Dendritic cell treated with granulocyte-macrophage colony-stimulating factor and Interleukin-4, amounts not matched to agents 40 ng/mL and 50 ng/mL, for 4 days (primary cell): ENCODE results near the gene CALHM3.

ENCODE experiments used
- H3K27ac Mint-ChIP-seq: one replicate; pipeline ENCODE4 v1.8.0; 2022; ENCODE audit warnings: mild to moderate bottlenecking, mixed read lengths
- H3K27me3 Mint-ChIP-seq: one replicate; pipeline ENCODE4 v1.8.0; 2022; ENCODE audit warnings: mild to moderate bottlenecking, mixed read lengths
- H3K36me3 Mint-ChIP-seq: one replicate; pipeline ENCODE4 v1.8.0; 2022; ENCODE audit warnings: low read depth, mixed read lengths
- H3K4me1 Mint-ChIP-seq: one replicate; pipeline ENCODE4 v1.8.0; 2022; ENCODE audit warnings: low read depth, mixed read lengths
- H3K4me3 Mint-ChIP-seq: one replicate; pipeline ENCODE4 v1.8.0; 2022; ENCODE audit warnings: mild to moderate bottlenecking, moderate library complexity, mixed read lengths
- H3K9me3 Mint-ChIP-seq: one replicate; pipeline ENCODE4 v1.8.0; 2022; ENCODE audit warnings: mixed read lengths
- intact Hi-C: fragments of 100-400 bp; cut with micrococcal nuclease; formaldehyde crosslinking; loops from one replicate; pipeline ENCODE4 v1.15.0; 2022

CALHM3 gene

DNA sequence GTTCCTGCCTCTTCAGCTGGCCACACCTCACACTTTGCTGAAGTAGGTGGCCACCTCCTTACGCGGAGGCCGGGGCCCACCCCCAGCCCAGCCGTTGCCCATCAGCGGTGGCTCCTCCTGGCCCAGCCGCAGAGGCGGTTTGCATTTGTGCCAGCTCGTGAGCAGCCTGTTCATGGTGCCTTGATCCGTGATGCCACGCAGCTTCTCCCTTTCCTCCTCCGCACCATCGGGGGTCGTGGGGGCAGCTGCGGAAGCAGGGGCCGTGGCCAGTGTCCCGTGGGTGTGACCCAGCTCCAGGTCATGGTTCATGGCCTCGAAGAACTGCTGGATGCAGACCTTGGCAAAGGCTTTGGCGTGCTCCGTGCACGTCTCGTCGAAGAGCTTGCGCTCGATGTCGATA lies 23.8 kb downstream of the CALHM3 start:
- Mint-ChIP-seq H3K4me1 (peaks cover 51% of the 10 kb centered on the region), H3K27me3 (no peaks in the 10 kb centered on the region), H3K36me3 (peaks cover 19% of the 10 kb centered on the region), H3K27ac (no peak overlapping the region), H3K4me3 (no peak overlapping the region), H3K9me3 (no peaks in the 10 kb centered on the region)
- intact Hi-C loops = no loop called here

DNA sequence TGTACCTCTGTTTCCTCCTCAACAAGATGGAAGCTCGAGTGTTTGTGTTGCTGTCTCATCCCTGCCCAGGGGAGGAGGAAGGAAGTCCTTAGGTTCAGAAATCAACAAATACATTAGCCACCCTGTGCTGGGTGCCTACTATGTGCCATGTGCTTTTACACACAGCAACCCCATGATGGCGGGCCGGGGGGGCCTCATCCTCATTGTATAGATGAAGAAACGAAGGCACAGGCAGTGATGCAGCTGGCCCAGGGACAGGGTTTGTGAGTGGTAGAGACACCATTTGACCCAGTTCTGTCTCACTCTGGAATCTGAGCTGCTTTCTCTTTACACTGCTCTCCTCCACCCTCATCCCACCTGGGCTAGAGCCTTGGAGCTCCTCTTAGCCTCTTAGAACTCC lies 25.0 kb downstream of the CALHM3 start:
- Mint-ChIP-seq H3K27me3 (no peaks in the 10 kb centered on the region), H3K4me3 (no peak overlapping the region), H3K27ac (no peak overlapping the region), H3K4me1 (peaks cover 53% of the 10 kb centered on the region), H3K9me3 (no peaks in the 10 kb centered on the region), H3K36me3 (peaks cover 31% of the 10 kb centered on the region)
- intact Hi-C loops = no loop called here

DNA sequence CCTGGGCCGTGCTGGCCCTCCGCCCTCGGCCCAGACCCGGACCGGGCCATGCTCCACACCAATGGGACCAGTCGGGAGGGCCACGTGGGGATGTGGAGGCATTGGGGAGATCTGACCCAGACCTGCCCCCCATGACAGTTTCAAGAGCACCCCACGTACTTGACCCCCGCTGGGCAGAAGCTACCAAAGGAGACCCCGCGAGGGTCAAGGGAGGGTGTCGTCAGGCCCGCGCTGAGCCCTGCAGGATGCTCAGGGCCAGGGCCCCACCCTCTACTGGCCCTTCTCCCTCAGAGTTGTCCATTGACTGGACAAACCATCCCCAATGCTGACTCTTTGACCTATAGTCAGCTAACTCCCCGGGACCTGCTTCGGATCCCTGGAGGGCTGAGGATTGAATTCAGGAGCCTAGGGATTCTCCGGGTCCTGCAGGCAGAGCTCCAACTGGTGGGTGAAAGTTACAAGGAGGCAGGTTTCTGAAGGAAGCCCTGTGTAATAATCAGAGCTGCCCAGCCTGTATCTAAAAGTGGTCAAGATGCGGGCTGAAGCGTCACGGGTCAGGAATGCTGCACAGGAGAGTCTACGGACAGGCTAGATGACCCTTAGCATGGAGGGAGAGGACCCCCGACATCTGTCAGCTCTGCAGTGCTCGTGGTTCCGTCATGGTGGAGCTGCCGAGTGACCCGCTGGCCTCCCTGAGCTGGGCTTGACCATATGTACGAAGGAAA lies 26.4 kb downstream of the CALHM3 start:
- Mint-ChIP-seq H3K27ac (peak overlapping the region; percentile 88), H3K36me3 (peaks cover 44% of the 10 kb centered on the region), H3K9me3 (no peaks in the 10 kb centered on the region), H3K4me3 (peak overlapping the region; percentile 95), H3K4me1 (peaks cover 55% of the 10 kb centered on the region), H3K27me3 (no peaks in the 10 kb centered on the region)
- intact Hi-C loops = no loop called here

DNA sequence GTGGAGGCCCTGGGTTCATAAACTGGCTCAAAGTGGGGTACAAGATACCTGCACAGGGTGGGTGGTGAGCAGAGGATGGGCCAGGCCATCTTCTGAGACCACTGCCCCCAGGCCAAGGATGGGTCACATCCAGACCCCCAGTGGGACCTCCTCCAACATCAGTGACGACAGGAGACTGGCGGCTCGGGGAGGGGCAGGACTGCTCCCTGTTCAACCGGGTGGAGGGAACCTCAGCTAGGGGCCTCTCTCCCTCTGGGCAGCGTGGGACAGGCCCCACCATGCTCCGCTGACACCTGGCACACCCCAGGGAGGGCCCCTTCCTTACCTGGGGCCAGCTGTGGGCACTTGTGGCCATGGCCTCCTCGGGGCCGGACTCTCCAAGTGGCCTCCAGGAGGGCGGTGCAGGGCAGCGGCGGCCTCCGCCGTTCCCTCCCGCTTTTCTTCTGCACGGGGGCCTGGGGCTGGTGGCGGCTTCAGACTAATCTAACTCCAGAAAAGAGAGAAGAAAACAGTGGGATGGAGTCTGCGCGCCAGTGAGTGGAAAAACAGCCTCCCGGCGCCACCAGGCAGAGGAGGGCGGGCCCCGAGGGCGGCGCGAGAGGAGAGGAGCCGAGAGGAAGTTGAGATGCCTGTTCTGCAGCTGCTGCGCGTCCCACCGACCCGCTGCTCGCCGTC lies 27.1 kb downstream of the CALHM3 start, which contains the start of gene CALHM2:
Gene CALHM2 (minus strand): TSS at position 540 of the 675 bp plus-strand sequence. CDS start 2,429 bp downstream, outside the sequence.
- intact Hi-C loops = no loop called here
- peak within 1 kb of the TSS; percentile 88 for H3K27ac Mint-ChIP-seq
- peaks cover 61% of the 10 kb centered on the region for H3K4me1 Mint-ChIP-seq
- H3K36me3 Mint-ChIP-seq = peaks cover 51% of the 10 kb centered on the region
- H3K4me3 Mint-ChIP-seq = peak within 1 kb of the TSS; percentile 95
- no peaks in the 10 kb centered on the region for H3K9me3 Mint-ChIP-seq
- no peaks in the 10 kb centered on the region for H3K27me3 Mint-ChIP-seq

DNA sequence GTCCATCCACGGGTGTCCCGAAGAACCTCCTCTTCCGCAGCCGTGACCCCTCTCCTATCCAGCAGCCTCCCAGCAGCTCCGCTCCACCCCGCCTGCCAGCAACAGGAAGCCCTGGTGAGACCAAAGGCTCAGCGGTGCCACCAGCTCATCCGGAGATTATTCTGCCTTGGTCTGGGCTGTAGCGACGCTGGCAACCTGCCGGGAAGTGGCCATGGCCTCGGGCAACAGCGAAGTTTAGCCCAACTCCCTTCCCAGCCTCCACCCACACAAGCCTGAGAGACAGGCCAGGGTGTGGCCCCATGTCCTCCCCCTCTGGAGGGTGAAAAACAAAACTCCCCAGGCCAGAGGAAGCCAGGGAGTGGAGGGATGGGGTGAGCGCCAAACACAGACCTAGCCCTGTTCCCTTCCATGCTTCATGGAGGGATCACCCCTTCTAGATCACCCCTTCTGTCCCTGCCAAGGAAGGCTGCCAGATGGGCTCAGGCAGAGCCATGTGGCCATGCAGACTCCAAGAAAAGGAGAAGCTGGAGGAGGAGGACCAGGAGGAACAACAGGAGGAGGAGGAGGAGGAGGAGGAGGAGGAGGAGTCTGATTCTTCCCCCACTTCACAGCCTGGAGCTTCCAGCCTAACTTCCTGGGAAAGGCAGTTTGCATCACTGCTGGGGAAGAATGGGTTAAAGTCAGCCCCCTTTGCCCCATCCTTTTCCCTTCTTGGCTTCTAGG lies 27.8 kb downstream of the CALHM3 start:
- H3K9me3 Mint-ChIP-seq = no peaks in the 10 kb centered on the region
- peak overlapping the region; percentile 95 for H3K4me3 Mint-ChIP-seq
- H3K27me3 Mint-ChIP-seq = no peaks in the 10 kb centered on the region
- peaks cover 59% of the 10 kb centered on the region for H3K36me3 Mint-ChIP-seq
- H3K27ac Mint-ChIP-seq = peak overlapping the region; percentile 88
- intact Hi-C loops = no loop called here
- H3K4me1 Mint-ChIP-seq = peaks cover 68% of the 10 kb centered on the region

DNA sequence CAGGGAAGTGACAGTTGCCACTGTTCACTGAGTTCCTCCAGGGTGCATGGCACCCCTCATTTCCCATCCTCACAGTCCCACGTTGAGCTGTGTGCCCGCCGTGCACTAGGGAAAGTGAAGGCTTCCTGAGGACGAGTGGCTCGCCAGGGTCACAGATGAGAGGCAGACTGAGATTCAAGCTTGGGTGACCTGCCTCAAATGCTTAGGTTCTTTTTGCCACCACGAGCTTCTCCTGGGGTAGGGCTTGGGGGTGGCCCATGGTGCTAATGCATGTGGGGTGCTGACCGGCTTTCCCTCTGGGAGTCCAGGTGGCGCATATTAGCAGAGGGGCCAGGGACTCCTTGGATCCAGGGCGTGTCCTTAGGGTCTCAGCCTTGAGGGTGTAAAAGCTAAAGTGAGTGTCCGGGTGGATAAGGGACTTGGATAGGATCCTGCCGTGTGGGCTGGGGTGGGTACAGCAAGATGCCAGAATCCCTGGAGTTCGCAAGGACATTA lies 28.8 kb downstream of the CALHM3 start:
- peaks cover 78% of the 10 kb centered on the region for H3K4me1 Mint-ChIP-seq
- peak overlapping the region; percentile 88 for H3K27ac Mint-ChIP-seq

DNA sequence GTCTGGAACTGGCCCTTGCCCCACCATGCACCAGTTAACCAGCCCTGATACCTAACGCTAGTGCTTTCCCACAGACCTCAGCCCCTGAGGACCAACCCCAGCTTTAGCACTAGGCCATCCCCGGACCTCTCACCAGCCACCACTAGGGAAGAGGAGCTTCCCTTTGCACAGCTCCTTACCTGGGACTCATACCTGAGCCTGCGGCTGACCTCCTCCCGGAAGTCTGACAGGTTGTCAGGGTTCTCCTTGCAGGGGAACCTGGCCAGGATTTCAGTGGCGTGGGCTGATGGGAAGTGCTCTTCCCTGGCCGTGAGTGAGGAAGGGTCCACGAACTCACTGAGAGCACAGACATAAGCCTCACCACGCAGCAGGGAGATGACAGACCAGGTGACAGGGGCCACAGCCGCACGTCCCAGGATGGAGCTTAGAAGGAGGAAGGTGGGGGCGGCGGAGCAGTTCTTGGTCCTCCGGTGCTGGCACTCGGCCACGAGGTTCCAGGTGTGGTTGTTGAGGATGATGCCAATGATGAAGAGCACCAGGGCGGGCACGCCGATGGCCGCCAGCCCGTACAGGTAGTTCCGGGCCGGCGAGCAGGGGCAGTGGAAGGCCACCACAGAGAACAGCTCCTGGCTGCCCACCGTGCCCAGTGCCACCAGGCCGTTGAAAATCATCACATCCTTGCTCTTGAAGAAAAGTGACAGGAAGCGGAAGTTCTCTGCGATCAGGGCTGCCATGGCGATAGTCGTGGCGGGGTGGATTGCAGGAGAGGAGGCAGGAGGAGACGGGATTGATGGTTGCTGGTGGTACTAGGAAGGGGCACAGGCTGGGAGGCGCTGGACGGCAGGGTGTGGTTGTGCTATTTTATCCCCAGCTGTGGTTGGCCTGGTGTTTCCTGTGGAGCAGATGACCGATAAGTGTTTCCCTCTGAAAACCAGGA lies 29.6 kb downstream of the CALHM3 start:
- Mint-ChIP-seq H3K4me3 (peak overlapping the region; percentile 95), H3K9me3 (no peaks in the 10 kb centered on the region), H3K27ac (peak overlapping the region; percentile 88), H3K4me1 (peaks cover 83% of the 10 kb centered on the region), H3K27me3 (no peaks in the 10 kb centered on the region), H3K36me3 (peaks cover 76% of the 10 kb centered on the region)
- intact Hi-C loops = loop anchor here (5.0 kb wide), 1 partner anchor 33 kb away; no protein-coding TSS in a partner anchor

More for the DNA sequence above, 28.8 kb downstream of the CALHM3 start:
- Mint-ChIP-seq H3K36me3 (peaks cover 69% of the 10 kb centered on the region), H3K4me3 (peak overlapping the region; percentile 95), H3K9me3 (no peaks in the 10 kb centered on the region), H3K27me3 (no peaks in the 10 kb centered on the region)
- intact Hi-C loops = no loop called here

DNA sequence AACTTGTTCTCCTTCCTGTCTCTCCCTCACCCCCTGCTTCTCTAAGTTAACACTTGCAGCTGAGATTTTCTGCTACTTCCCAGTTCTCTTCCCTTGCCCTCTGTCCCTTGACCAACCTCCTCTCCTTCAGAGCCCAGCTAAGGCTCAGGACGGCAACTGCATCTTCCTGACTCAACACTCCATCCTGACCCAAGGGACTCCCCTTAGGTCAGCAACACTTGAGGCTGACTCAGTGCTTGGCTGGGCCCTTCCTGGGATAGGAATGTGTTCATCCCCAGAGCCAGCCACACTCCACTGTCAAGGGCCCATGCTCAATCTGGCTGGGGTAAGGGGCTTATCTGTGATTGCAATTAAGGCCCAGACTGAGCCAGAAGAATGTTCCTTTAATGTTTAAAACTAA lies 30.3 kb downstream of the CALHM3 start:
- peak overlapping the region; percentile 88 for H3K27ac Mint-ChIP-seq
- no peaks in the 10 kb centered on the region for H3K27me3 Mint-ChIP-seq
- peaks cover 84% of the 10 kb centered on the region for H3K4me1 Mint-ChIP-seq
- peaks cover 84% of the 10 kb centered on the region for H3K36me3 Mint-ChIP-seq
- H3K4me3 Mint-ChIP-seq = peak overlapping the region; percentile 60
- intact Hi-C loops = loop anchor here (5.0 kb wide), 1 partner anchor 34 kb away; no protein-coding TSS in a partner anchor
- H3K9me3 Mint-ChIP-seq = no peaks in the 10 kb centered on the region

DNA sequence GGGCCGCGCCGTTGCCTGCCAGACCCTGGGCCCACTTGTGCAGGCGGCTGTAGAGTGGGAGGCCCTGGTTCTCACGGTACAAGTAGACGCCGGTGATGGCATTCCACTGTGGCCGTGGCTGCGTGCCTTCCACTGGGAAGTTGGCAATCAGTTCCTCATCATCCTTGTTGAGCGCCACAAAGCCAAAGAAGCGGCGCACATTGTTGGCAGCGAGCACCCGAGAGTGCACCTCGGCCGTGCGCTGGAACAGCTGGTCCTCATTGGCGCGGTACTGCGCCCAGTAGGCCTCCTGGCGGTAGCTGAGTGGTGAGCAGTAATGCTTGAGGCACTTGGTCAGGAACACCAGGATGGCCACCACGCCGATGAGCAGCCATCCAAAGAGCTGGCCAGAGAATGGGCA lies 31.9 kb downstream of the CALHM3 start:
- intact Hi-C loops = loop anchor here (5.0 kb wide), 1 partner anchor 35 kb away; no protein-coding TSS in a partner anchor
- H3K4me3 Mint-ChIP-seq = no peak overlapping the region
- peaks cover 76% of the 10 kb centered on the region for H3K4me1 Mint-ChIP-seq
- H3K27me3 Mint-ChIP-seq = no peaks in the 10 kb centered on the region
- no peaks in the 10 kb centered on the region for H3K9me3 Mint-ChIP-seq
- H3K36me3 Mint-ChIP-seq = peaks cover 97% of the 10 kb centered on the region
- no peak overlapping the region for H3K27ac Mint-ChIP-seq

DNA sequence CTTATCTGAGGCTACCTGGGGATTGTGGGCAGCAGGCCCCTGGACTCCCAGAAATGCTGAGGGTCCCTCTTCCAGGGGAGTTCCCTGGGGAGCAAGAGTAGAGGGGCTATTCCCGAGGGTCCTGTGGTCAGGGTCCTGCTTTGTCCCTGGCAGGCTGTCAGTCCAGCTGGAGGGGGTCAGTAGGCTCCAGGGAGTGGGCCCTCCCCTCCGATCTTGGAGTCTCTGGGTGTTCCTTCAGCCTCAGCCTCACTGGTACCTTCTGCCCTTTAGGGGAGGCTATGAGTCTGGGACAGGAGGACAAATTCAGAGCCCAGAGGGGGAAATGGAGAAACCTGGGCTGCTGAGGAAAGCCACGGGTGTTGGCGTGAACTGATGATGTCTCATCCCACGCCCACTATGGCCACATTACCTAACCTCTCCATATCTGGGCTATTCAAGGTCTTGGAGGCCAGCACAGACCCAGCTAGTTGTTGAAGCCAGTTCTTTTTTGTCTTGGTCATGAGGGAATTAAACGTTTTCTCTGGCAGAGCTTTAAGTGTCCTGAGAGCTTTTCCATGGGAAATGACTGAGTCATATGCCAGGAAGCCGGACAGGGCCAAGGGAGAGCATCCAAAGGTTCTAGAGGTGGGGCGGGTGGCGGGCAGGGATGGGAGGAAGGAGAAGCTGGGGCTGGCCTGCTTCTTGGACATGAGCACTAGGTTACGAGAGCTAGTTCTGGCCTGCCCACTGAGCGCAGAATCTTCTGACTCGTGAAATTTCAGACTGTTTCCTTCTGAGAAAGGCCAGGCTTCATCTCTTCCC lies 33.1 kb downstream of the CALHM3 start:
- Mint-ChIP-seq H3K27ac (no peak overlapping the region), H3K4me1 (peaks cover 77% of the 10 kb centered on the region), H3K36me3 (peaks cover 97% of the 10 kb centered on the region), H3K27me3 (no peaks in the 10 kb centered on the region), H3K4me3 (no peak overlapping the region), H3K9me3 (no peaks in the 10 kb centered on the region)
- intact Hi-C loops = loop anchor here (5.0 kb wide), 1 partner anchor 36 kb away; no protein-coding TSS in a partner anchor

DNA sequence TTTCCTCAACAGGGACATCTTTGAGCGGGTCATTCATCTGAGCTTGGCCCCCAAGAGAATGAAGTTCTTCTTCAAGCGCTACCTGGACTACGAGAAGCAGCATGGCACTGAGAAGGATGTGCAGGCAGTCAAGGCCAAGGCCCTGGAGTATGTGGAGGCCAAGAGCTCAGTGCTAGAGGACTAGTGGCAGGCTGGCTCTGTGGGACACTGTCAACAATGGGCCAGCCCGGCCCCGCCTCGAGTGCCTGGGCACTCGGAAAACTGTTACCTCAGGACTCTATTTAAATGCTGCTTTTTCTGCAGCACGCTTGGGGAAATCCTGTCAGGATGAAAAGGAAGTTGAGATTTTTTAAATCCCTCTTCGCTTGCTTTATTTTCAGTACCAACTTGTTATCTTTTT lies 33.7 kb downstream of the CALHM3 start:
- Mint-ChIP-seq H3K4me1 (peaks cover 71% of the 10 kb centered on the region), H3K36me3 (peaks cover 97% of the 10 kb centered on the region), H3K27ac (no peak overlapping the region), H3K9me3 (no peaks in the 10 kb centered on the region), H3K27me3 (no peaks in the 10 kb centered on the region), H3K4me3 (no peak overlapping the region)
- intact Hi-C loops = loop anchor here (5.0 kb wide), 1 partner anchor 37 kb away; no protein-coding TSS in a partner anchor

DNA sequence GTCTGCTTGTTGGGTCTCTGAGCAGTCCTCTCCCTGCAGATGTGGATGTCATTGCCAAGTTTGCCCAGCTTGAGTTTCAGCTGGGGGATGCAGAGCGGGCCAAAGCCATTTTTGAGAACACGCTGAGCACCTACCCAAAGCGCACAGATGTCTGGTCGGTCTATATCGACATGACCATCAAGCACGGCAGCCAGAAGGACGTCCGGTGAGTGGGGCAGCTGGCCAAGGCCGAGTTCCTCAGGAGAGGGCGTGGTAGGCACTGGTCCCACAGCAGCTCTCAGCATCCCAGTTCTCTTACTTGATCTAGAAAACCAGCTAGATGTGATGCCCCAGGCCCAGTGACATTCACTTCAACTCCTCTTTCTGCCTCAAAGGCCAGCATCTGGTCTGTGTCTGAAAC lies 34.6 kb downstream of the CALHM3 start:
- H3K27ac Mint-ChIP-seq = peak overlapping the region; percentile 6
- no peak overlapping the region for H3K4me3 Mint-ChIP-seq
- H3K4me1 Mint-ChIP-seq = peaks cover 62% of the 10 kb centered on the region
- intact Hi-C loops = no loop called here
- no peaks in the 10 kb centered on the region for H3K9me3 Mint-ChIP-seq
- no peaks in the 10 kb centered on the region for H3K27me3 Mint-ChIP-seq
- H3K36me3 Mint-ChIP-seq = peaks cover 97% of the 10 kb centered on the region
